Right renal cortex interstitium (tissue), 3 donors: ENCODE measurements around the gene GATC. TPM values are rescaled to one million over a fixed set of nuclear protein-coding genes. Genes with fewer than 3 reads are reported as not detected.
"Not testable (repeated sequence)": the region's sequence is repeated elsewhere in the genome, so short reads cannot be mapped to it uniquely, and the experiment has no call there.

ENCODE experiments used
- DNase-seq, 3 donors: peaks; one replicate each; pipeline ENCODE4 v3.0.0-alpha.2; 2013; ENCODE audit warnings: low read depth in 3 of 3, low spot score in 2 of 3
- polyA plus RNA-seq, 3 donors: library from polyadenylated mRNA; unstranded; fragments of 120-200 nt; gene quantifications; one replicate each; pipeline ENCODE4 v1.2.1, GENCODE V29; 2013; ENCODE audit not compliant: insufficient read length in 3 of 3

GATC gene
- polyA plus RNA-seq, 3 donors, result 32.7 to 34.3 (median 33.9) TPM

DNA sequence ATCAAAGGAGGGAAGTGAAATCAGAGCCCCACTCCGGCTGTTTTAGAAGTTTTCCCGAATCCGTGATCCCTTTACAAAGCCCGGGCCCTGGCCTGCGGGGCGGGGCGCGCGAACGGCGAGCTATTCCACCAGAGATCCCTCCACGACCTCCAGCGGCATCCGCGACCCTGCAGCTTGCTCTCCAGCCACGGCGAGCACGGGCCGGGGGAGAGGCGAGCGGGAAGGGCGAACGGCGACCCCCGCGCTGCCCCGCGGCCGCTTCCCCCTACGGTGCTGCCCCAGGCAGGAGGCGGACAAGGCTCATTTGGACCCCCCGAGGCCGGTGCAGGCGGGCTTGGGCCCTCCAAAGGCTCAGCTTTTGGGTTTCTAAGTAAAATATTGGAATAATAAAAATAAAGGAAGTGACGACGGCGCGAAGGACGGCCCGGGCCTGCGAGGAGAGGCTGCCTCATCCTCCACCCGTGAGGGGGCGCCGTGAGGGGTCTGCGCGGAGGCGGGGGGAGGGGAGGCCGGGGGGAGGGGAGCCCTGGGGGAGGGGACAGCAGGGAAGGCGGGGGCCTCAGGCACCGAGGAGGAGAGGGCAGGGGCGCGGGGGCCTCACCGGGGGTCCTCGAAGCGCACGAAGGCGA, 22.7 kb downstream of the GATC start:
- DNase-seq, result no peak

DNA sequence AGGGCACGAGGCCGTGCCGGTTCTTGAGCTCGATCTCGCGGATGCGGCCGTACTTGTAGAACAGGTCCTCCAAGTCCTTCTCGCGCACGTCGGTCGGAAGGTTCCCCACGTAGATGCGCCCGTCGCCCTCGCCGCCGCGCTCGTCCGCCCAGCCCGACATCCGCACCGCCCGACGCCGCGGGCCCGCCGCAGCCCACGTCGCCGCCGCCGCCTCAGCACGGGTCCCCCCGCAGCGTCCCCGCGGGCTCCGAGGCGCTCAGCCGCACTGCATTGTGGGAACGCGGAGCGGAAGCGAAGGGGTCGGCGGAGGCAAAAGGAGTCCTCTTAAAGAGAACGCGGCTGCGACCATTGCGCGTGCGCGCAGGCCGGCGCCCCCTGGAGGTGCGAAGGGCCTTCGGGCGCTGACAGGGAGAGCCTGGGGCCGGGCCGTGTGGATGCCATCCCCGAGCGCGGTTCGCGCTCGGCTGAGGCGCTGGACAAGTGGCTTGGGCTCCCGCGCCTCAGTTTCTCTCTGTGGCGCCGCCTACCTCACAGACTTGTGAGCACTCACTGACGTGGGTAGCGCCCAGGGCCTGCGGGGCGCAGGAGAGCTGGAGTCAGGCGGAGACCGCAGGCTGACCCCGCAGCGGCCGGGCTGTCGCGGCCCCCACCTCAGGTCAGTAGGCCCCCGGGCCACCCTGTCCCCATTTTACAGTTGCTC, 23.4 kb downstream of the GATC start, which contains the start of gene SRSF9:
Gene SRSF9, minus strand, starts transcription at position 299 of the 700 bp plus-strand sequence. Its CDS starts 139 bp downstream, at position 160.
- DNase-seq, result peak; percentile 89 to 92 (median 91)

DNA sequence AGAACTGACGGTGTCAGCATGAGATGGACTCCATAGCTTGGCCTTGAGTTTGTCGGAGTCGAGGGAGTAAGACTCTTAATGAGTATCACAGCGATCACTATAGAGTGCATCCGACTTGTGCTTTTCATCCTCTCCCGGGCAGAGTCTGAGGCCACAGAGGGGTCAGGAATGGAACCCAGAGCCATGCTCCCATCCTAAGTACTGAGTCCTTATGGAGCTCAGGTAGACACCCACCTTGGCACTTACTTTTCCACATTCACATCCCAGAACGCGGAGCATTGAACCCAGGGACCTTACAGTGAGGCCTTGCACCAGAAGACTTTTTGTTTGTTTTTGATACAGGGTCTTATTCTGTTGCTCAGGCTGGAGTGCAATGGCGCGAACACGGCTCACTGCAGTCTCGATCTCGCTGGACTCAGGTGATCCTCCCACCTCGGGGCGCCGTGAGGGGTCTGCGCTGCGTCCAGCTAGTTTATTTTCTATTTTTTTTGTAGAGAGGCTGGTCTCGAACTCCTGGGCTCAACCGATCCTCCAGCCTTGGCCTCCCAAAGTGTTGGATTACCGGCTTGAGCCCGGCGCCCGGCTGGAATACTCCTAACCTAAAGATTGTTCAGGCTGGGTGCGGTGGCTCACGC, 24.0 kb downstream of the GATC start:
- DNase-seq, result no peak

DNA sequence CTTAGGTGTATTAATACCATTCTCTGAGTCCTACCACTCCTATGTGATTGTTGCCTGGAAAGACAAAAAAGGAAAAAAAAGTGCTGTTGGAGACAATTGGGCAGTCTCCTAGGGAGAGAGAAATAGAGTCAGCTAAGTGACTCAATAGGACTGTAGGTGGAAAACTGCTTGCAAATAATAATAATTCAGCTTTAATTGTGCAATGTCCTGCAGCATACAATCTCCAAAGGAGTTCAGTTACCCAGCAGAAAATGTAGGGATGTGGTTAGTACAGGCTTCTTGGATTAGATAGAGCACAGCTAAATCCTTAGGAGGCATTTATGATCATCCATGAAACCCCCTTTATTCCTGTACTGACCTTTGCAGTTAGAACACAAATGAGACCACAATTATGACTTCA, 26.3 kb downstream of the GATC start:
- DNase-seq, result no peak

DNA sequence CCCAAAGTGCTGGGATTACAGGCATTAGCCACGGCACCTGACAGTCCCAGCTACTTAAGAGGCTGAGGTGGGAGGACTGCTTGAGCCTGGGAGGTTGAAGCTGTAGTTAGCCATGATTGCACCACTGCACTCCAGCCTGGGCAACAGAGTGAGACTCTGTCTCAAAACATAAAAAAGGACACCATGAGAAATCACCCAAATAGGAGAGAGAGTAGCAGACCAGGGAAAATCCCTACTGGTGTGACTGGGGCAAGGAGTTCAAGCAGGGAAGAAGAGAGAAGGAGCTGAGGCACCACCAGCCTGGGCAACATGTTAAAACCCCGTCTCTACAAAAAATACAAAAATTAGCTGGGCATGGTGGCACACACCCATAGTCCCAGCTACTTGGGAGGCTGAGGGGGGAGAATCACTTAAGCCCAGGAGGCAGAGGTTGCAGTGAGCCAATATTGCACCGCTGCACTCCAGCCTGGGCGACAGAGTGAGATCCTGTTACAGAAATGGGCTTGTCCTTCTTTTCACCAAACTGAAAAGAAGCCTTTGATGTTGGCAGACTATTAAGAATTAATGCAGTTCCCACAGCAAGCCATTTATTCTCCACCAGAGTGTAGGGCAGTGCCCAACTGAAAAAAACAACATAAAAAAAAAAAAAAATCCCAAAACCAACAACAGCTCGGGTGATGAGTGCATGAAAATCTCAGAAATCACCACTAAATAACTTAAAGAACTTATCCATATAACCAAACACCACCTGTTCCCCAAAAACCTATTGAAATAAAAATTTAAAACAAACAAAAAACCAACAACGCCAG, 27.8 kb downstream of the GATC start:
- DNase-seq, result no peak

DNA sequence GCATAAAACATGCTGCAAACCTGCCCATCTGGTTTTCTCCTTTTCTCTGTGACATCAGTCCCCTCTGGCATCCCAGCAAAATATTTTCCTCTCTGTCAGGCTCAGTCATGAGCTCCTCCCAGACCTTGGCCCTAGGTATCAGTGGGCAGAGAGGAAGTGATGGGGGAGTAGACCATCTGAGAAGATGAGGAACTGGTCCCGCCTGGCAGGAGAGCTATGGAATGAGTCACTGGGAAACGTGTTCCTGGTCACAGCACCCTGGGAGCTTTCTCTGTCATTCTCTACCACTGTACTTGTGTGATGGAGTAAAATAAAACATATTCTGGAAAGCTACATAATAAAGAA, 28.3 kb downstream of the GATC start:
- DNase-seq, result no peak

DNA sequence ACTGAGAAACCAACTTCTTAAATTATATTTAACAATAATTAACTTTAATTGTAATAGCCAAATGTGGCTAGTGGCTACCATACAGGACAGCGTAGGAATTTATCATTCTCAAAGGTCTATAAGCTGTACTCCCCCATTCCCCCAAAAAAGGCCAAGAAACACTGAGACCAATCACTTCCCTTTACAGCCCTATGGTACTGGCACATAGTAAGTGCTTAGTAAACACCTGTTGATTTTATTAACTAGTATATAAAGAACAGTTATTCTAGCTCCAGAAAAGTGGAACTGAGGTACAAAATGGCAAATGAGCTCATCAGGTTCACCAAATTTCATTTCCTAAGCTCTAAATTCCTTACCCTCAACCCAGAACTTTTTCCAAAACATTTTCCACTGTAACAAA, 29.4 kb downstream of the GATC start:
- no peak for DNase-seq

DNA sequence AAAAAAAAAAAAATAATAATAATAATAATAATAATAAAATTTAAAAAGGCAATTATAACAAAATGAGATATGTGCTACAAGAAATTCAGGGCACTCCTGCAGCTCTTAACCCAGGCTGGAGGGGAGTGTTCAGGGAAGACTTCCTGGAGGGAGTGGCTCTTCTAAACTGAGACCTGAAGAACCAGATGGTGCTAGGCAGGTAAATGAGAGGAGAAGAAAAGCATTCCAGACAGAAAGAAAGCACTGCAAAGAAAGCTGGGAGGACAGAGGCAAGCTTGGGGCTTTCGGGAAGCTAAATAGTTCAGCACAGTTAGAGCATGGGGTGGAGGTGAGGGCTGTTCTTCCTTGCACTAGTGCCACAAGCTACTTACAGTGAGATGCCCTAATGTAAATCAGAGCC, 33.2 kb downstream of the GATC start:
- no peak for DNase-seq

DNA sequence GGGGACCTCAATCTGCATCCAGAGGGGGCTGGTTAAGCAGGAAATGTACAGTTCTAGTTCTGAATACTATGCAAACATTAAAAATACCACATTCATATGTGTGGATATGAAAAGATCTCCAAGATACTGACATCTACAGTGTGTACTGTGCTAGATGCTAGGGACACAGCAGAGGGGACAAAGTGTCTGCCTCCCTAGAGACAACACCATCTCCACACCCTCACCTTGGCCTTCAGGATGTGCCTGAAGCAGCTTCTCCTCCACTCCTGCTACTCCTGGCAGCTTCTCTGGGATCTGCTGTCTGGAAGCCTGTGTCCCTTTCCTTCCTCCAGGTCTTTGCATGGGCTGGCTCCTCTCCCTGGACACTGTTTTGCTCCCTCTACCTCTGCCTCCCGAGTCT, 34.0 kb downstream of the GATC start:
- DNase-seq, result no peak

DNA sequence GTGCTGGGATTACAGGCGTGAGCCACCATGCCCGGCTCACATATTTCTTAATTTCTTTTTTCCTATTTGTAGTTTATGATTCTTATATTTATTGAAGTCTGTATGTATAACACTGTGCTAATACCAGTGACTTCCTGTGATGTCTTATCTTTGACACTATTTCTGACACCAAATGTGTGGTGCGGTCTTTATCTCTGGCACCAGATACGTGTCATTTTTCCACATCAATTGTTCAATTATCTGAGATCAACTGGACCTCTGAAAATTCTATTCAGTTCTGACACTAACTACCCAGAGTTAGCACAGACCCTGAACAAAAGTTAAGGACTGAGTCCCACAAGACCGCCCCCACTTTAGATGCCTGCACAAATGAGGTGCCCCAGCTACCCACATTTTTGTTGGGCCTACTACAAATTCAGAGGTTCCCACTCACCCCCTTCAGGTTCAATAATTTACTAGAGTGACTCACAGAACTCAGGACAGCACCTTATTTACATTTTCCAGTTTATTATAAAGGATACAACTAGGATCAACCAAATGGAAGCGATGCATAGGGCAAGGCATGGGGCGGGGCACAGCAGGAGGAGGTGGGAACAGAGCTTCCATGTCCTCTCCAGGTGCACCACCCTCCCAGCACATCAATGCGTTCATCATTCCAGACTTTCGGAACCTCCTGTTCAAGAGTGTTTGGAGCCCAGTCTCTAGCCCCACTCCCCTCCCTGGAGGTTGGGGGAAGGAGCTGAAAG, 35.0 kb downstream of the GATC start:
- DNase-seq, result no peak

DNA sequence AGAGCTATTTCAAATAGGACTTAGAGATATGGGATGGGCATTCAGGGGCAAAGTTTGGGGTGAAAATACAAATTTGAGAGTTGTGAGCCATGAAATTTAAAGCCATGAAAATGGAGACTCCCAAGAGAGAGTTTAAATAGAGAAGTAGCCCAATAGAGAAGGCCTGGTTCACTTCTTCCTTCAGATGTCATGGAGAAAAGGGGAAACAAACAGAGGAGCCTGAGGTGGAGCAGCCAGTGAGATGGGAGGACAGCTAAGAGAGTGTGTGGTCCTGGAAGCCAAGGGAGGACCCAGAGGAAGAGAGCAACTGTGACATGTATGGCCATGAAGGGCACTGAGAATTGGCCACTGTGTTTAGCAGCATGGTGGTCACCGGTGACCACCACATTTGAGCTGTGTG, 37.4 kb downstream of the GATC start:
- no peak for DNase-seq

DNA sequence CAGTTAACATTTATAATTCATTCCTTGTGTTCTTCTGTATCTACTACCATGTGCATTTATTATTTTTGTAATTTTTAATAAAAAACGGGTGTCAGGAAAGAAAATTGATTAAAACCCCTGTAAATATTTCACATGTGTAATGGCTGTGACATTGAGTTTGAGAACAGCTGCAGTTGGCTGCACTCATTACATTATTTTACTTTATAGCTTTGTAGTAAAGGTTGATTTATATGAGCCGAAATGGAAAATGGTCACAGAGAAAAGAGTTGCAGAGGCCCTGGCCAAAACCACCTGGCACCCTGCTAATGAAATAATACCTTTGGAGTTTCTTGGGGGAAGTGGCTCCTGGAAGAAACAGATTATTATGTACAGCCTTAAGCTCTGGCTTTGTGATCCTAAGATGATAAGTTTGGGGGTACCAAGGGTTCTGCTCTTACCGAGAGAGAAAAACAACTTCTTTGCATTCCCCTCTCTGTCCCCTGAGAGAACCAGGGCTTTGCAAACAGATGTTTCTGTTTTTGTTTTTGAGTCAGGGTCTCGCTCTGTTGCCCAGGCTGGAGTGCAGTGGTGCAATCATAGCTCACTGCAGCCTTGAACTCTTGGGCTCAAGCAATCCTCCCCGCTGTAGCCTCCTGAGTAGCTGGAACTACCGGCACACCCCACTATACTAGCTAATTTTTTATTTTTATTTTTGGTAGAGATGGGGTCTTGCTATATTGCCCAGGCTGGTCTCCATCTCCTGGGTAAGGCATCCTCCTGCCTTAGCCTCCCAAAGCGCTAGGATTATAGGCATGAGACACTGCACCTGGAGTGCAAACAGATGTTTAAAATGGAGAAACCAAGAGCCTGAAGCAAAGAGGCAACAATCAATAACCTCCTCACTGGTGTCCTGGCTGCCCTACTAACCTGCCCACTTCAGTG, 40.0 kb downstream of the GATC start:
- DNase-seq, result no peak

DNA sequence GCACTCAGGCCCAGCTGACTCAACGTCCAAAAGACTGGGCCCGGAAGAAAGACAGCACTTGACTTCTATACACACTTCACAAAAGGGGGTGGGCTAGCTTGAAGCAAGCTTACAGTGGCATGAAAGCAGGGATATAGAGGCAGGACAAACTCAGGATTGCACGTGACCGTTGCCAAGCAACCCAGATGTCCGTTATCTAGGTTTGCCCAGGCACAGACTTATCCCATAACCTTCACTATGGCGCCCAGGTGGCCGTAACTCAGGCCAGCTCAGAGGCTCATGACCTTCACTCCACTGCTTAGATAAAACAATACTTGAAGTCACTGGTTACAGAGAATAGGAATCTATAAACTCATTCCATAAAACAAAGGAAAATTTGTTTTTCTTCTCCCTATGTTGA, 41.3 kb downstream of the GATC start:
- not testable (repeated sequence) for DNase-seq

DNA sequence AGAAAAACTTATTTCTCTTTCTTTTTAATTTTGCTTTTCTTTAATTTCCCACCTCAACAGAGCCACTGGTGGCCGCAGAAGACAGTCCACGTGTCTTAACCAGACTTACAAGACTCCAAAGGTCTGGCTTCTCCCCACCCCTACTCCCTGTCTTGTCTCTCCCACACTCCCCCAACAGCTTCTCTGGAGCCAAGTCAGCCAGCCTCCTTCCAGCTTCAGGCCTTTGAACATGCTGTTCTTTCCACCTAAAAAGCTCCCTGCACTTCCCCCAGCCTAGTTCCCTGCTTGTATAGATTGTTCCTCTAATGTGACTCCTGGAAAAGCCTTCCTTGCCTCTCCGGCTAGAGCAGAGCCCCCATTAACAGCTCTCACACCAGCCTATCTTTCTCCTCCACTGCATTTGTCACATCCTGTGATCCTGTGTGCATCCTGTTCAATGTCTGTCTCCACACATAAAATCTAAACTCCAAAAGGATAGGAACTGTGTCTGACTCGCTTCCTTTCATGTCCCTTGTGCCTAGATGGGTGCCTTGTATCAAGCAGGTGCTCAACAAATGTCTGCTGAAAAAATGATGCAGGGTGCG, 41.9 kb downstream of the GATC start:
- DNase-seq, result no peak

DNA sequence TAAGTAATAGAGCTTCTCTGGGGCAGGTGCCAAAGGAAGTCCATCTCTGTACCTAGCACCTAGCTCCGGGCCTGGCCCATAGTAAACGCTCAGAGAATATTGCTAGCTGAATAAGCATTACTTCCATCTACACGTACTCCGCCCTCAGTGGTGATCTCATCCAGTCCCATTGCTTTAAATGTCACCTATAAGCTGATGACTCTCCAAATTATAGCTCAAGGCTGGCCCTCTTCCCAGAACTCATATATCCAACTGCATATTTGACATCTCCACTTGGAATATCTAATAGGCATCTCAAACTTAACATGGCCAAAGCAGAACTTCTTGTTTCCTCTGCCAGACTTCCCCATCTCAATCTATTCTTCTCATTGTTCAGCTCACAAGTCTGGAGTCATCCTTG, 42.8 kb downstream of the GATC start:
- no peak for DNase-seq

DNA sequence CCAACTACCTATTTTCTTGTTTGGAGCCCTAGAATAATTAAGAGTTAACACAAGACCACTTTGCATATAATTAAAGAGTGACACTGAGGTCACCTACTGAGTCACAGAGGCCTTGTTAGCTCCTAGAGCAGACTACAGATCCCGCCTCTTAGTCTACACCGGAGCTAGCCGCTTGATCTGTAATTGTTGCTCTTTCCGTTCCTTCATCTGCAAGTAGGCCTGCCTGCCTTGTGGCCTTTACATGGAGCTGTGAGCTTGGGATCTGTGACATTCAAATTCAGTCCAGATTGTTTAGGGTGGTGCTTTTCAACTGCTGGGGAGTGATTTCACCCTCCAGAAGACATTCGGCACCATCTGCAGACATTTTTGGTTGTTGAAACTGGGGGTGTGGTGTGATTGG, 44.1 kb downstream of the GATC start:
- no peak for DNase-seq

DNA sequence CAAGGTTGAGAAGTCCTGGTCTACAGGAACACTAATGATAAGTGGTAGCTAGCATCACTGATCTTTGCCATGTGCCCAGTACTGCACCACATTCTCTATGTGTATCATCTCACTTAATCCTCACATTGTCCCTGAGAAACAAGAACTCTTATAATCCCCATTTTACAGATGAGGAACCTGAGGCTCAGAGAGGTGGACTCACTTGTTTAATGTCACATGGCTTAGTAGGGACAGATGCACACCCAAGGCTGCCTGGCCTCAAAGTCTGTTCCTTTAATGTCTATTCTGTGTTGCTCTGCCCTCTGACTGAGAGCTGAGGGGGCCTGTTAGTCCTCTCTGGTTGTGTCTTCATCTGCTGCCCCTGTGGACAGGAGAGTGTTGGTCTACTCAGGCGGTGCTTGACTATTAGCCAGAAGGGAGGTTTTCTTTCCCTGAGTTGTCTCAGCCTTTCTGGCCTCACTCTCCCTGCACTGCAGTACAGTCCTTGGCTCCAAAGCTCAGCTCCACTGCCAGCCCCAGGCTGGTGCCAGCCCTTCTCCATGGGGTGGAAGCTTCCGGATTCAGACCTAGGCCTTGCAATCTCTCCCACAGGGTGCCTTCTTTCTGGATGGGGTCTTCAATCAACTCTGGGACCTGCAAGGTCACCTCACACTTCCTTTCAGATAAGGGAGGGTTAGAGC, 44.7 kb downstream of the GATC start:
- no peak for DNase-seq

DNA sequence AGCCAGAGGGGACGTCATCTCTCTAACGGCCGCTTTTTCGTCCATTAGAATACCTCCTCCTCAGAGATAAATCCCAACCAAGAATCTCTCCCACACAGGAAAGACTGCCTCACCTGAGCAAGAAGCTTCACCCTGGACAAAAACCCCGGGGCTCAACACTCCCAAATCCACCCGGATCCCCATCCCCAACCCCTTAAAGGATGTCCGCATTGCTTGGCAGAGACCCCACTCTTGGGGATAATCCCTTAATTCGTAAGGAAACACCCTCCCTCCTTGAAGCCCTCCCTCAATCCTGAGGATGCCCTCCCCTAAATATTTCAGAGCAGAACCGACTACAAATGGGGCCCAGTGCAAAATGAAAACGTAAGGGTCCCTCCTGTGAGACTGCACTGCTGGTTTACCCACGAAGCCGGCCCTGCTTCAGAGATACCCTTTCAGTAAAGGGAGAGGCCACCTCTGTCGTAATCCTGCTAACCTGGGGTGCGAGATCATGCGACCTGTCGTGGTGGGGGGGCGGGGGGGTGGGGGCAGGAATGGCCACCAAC, 49.0 kb downstream of the GATC start:
- DNase-seq, result no peak
